GM12874 (cell line): ENCODE data around the gene OARD1.

Source experiments
- CTCF ChIP-seq: IDR thresholded peaks from 2 replicates; pipeline ENCODE4 v1.5.1; 2011; ENCODE audit warnings: low read depth, mild to moderate bottlenecking, control low read depth, low read length, moderate library complexity; ENCODE audit not compliant: insufficient read depth

OARD1 gene

GRCh38 chr6:41046084-41046483 is 26.1 kb downstream of the OARD1 start:
- TF ChIP-seq CTCF = no peak

- no peak for TF ChIP-seq CTCF
Measured at GRCh38 chr6:41045664-41046063, 26.5 kb downstream of the OARD1 start.

GRCh38 chr6:41043151-41043550 is 29.0 kb downstream of the OARD1 start:
- TF ChIP-seq CTCF = no peak

GRCh38 chr6:41042226-41043055 is 29.7 kb downstream of the OARD1 start, which contains the start of gene TSPO2:
Gene TSPO2 (plus strand): TSS chr6:41042467. CDS start chr6:41042986, 519 bp downstream.
- TF ChIP-seq CTCF = no peak

- TF ChIP-seq CTCF = no peak
Measured at GRCh38 chr6:41040940-41041536, 31.1 kb downstream of the OARD1 start.

- no peak for TF ChIP-seq CTCF
Measured at GRCh38 chr6:41040101-41040939, 31.8 kb downstream of the OARD1 start.
